ENCODE measurements around the gene SYPL1. TPM values are rescaled to one million over a fixed set of nuclear protein-coding genes. Genes with fewer than 3 reads are reported as not detected.

Gene SYPL1
- total and polyA plus RNA-seq, 2 donors (not counting 3 experiments of a cell fraction or from before 2014, with no cell fraction given) = 59.8 to 67.1 TPM

- dilution Hi-C loops (cut with MboI; ENCODE audit: extremely low pct_ligation_motif_present, low sequenced_read_pairs) = loop anchor here (25.0 kb wide), 1 partner anchor 104 kb away; no protein-coding TSS in a partner anchor
These were observed 53.9 kb downstream of the SYPL1 start for GRCh38 chr7:106057962-106058927.

More at GRCh38 chr7:106057962-106058927, 53.9 kb downstream of the SYPL1 start:
- FAIRE-seq (no peak), DNase-seq (ENCODE audit: low read depth, low spot score) (no peak)
- H3K27ac ChIP-seq (ENCODE audit: insufficient read depth, low read depth, low read length) = no peak overlapping the region
- peaks cover 0 to 3% of the 10 kb centered on the region in 2 experiments for H3K27me3 ChIP-seq (ENCODE audit: control insufficient read depth in 2 of 2, insufficient read depth in 2 of 2, low read length in 2 of 2)
- no peaks in the 10 kb centered on the region for H3K36me3 ChIP-seq (ENCODE audit: control insufficient read depth in 2 of 2, extremely low read depth in 1 of 2, insufficient read depth in 2 of 2, low read length in 2 of 2)
- no peaks in the 10 kb centered on the region for H3K4me1 ChIP-seq (ENCODE audit: control insufficient read depth, extremely low read depth, insufficient read depth, low read length)
- H2AFZ ChIP-seq (ENCODE audit: low read depth, low read length) = no peak overlapping the region
- no peaks in the 10 kb centered on the region for H4K20me1 ChIP-seq (replicated peaks; ENCODE audit: control insufficient read depth, extremely low read depth, insufficient read depth, low read length)
- POLR2A ChIA-PET = no interaction called here
- H3K9ac ChIP-seq (replicated peaks; ENCODE audit: extremely low read depth, insufficient read depth, low read length) = no peak overlapping the region
- H3K79me2 ChIP-seq (ENCODE audit: control insufficient read depth, insufficient read depth, low read length) = no peaks in the 10 kb centered on the region
- BruUV-seq (replicated peaks) = no TSS peak
- H3K4me2 ChIP-seq (ENCODE audit: insufficient read depth, low read length) = no peak overlapping the region
- TF ChIP-seq EZH2 (IDR thresholded peaks at IDR 0.05; ENCODE audit: borderline replicate concordance, low read depth, low read length, severe bottlenecking) = no peak
- TF ChIP-seq JUN (IDR thresholded peaks at IDR 0.05; ENCODE audit: borderline replicate concordance, insufficient read depth, insufficient read length, low read depth) = no peak
- TF ChIP-seq POLR2AphosphoS5 (IDR thresholded peaks at IDR 0.05; ENCODE audit: insufficient read depth, low read depth, low read length) = no peak
- TF ChIP-seq POLR2A (IDR thresholded peaks at IDR 0.05; ENCODE audit: low read depth, low read length) = no peak
- no peak for TF ChIP-seq MYC (IDR thresholded peaks at IDR 0.05; ENCODE audit: low read depth, low read length)
- no peak for TF ChIP-seq GATA2 (IDR thresholded peaks at IDR 0.05; ENCODE audit: insufficient read depth, insufficient read length, low read depth, low read length)
- no peak for TF ChIP-seq CTCF (IDR thresholded peaks at IDR 0.05; ENCODE audit: extremely low read depth in 1 of 2, insufficient read depth in 1 of 2, low read depth in 1 of 2, low read length in 2 of 2)
- no peak for TF ChIP-seq FOS (IDR thresholded peaks at IDR 0.05; ENCODE audit: borderline replicate concordance, insufficient read depth, low read length)
- no peak for TF ChIP-seq MAX (IDR thresholded peaks at IDR 0.05; ENCODE audit: insufficient read depth, insufficient read length)
- H3K4me3 ChIP-seq (replicated peaks in 1 of 3; ENCODE audit: insufficient read depth in 1 of 3, low read depth in 1 of 3, low read length in 3 of 3) = no peak overlapping the region
- CTCF ChIA-PET = interaction anchor here (0.9 to 8.8 kb wide), 8 partner anchors 9 to 109 kb away, joined by 3 to 209 read pairs (median 4); no protein-coding TSS in a partner anchor
- intact Hi-C loops (cut with micrococcal nuclease) = loop anchor here (1.0 kb wide), 2 partner anchors 95 to 108 kb away; no protein-coding TSS in a partner anchor
- no peaks in the 10 kb centered on the region for H3K9me3 ChIP-seq (replicated peaks; ENCODE audit: control insufficient read depth, insufficient read depth, low read length)
- H3K9me1 ChIP-seq (replicated peaks; ENCODE audit: control insufficient read depth, extremely low read depth, insufficient read depth, low read length) = no peaks in the 10 kb centered on the region

Measured in endothelial cell of umbilical vein (primary cell).